CD4-positive, alpha-beta T cell (primary cell): ENCODE results near the gene PTPRN2. TPM values are rescaled to one million over a fixed set of nuclear protein-coding genes. Genes with fewer than 3 reads are reported as not detected.

Source experiments
- ATAC-seq: fragments of 200-7000 bp; cut with Tn5 transposase; one replicate; pipeline ENCODE4 v1.10.0; 2022; ENCODE audit warnings: mild to moderate bottlenecking; ENCODE audit not compliant: poor library complexity
- CTCF ChIA-PET: fragments of 350-600 bp; sonication (Branson Sonifier 250); formaldehyde crosslinking; loops from one replicate; lab custom pipeline; 2021; ENCODE audit warnings: antibody characterized with exemption, inconsistent platforms; lab: Charles Lee
- POLR2A ChIA-PET: fragments of 350-600 bp; sonication (Branson Sonifier 250); formaldehyde crosslinking; loops from one replicate; lab custom pipeline; 2021; ENCODE audit warnings: antibody characterized with exemption, inconsistent platforms; lab: Charles Lee
- DNase-seq, 14 experiments: peaks; one replicate each; pipeline ENCODE4 v3.0.0-alpha.2; 2013 to 2020; ENCODE audit warnings: mixed read lengths in 2 of 14
- H3K27ac ChIP-seq, 2 donors: one replicate each; pipeline versions ENCODE4 v1.5.1 to v1.7.0; 2013; ENCODE audit warnings: low read length in 2 of 2, low read depth in 1 of 2, mild to moderate bottlenecking in 1 of 2
- H3K27me3 ChIP-seq, 2 experiments: 1 replicate in 1 of 2; 2 replicates in 1 of 2; pipeline versions ENCODE4 v1.6.1 to v1.7.0; 2013; ENCODE audit warnings: low read length in 2 of 2, control low read depth in 1 of 2, mild to moderate bottlenecking in 1 of 2, moderate library complexity in 1 of 2; ENCODE audit not compliant: insufficient read depth in 2 of 2, control insufficient read depth in 1 of 2
- H3K36me3 ChIP-seq: one replicate; pipeline ENCODE4 v1.6.1; 2013; ENCODE audit warnings: low read length, control low read depth; ENCODE audit not compliant: insufficient read depth
- H3K4me1 ChIP-seq: one replicate; pipeline ENCODE4 v1.6.1; 2013; ENCODE audit warnings: low read length, control low read depth; ENCODE audit not compliant: insufficient read depth
- H3K4me3 ChIP-seq: one replicate; pipeline ENCODE4 v1.5.1; 2013; ENCODE audit warnings: mild to moderate bottlenecking, low read length, moderate library complexity
- H3K9me3 ChIP-seq, 2 experiments: 1 replicate in 1 of 2; 2 replicates in 1 of 2; pipeline versions ENCODE4 v1.6.1 to v1.7.0; 2013; ENCODE audit warnings: low read length in 2 of 2, mild to moderate bottlenecking in 2 of 2, control low read depth in 1 of 2, moderate library complexity in 1 of 2; ENCODE audit not compliant: control insufficient read depth in 1 of 2, insufficient read depth in 1 of 2
- H3K27ac Mint-ChIP-seq: one replicate; pipeline ENCODE4 v1.8.0; 2020; ENCODE audit warnings: mixed read lengths
- H3K27me3 Mint-ChIP-seq: one replicate; pipeline ENCODE4 v1.8.0; 2021; ENCODE audit warnings: mixed read lengths
- H3K36me3 Mint-ChIP-seq: one replicate; pipeline ENCODE4 v1.8.0; 2021; ENCODE audit warnings: low read depth, mixed read lengths
- H3K4me1 Mint-ChIP-seq: one replicate; pipeline ENCODE4 v1.8.0; 2021; ENCODE audit warnings: low read depth, mixed read lengths
- H3K4me3 Mint-ChIP-seq: one replicate; pipeline ENCODE4 v1.8.0; 2020; ENCODE audit warnings: mild to moderate bottlenecking, mixed read lengths
- H3K9me3 Mint-ChIP-seq: one replicate; pipeline ENCODE4 v1.8.0; 2020; ENCODE audit warnings: mixed read lengths
- intact Hi-C, 2 experiments: fragments of 100-400 bp; cut with DNase I in 1 of 2; cut with micrococcal nuclease in 1 of 2; formaldehyde crosslinking; loops; one replicate each; pipeline versions ENCODE4 v1.15.1 to v1.9.0; 2023 to 2025; cut with DNase I, micrococcal nuclease
- total RNA-seq, 174 experiments: library from RNA in 2 of 174; stranded (reverse) in 2 of 174; gene quantifications; one replicate each; pipeline ENCODE4 v1.2.3 and lab custom pipeline; 2021 to 2026
- TF ChIP-seq, protein P1 (sequence below): fragments of 200-600 bp; IDR thresholded peaks from one replicate; pipeline ENCODE4 v1.8.0; 2022; ENCODE audit warnings: antibody characterized with exemption, mild to moderate bottlenecking

Gene PTPRN2
- total RNA-seq, 2 experiments from 2014 or later: 0.34 to 0.44 TPM

DNA sequence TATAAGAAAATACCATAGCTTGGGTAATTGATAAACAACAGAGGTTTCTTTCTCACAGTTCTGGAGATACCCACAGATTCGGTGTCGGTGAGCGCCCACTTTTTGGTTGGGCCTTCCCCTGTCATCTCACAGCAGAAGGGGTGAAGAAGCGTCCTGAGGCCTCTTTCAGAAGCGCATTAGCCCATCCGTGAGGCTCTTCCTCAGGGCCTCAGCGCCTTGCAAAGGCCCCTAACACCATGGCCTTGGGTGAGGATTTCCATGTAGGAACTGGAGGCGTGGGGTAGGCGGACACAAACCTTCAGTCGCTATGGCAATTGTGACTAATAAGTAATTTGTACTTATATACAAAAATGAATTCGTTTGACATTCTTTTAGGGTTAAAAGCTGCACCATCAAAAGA lies 316.0 kb downstream of the PTPRN2 start:
- intact Hi-C loops: no loop called here
- ChIA-PET POLR2A (no interaction called here), CTCF (no interaction called here)

DNA sequence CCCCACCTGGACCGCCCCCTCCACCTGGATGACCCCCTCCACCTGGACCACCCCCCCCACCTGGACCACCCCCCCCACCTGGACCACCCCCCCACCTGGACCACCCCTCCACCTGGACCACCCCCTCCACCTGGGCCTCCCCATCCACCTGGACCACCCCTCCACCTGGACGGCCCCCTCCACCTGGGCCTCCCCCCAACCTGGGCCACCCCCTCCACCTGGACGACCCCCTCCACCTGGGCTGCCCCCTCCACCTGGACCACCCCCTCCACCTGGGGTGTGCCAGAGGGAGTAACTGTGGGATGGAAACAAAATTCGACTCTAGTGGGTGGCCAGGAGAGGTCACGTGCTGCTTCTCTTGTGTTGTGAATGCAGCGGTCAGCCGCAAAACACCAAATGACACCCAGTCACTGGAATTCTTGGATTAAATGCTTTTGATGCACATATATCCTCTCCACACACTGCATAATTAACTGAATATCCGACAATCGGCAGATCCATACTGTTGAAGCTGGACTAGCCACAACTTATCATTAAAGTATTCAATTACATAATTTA lies 316.7 kb downstream of the PTPRN2 start:
- H3K9me3 Mint-ChIP-seq: no peaks in the 10 kb centered on the region
- H3K27me3 Mint-ChIP-seq: no peaks in the 10 kb centered on the region
- Histone ChIP-seq H3K4me1 (no peaks in the 10 kb centered on the region), H3K27me3 (no peaks in the 10 kb centered on the region), H3K36me3 (no peaks in the 10 kb centered on the region), H3K27ac (no peak overlapping the region), H3K9me3 (peaks cover 0 to 62% of the 10 kb centered on the region in 2 experiments), H3K4me3 (no peak overlapping the region)
- ChIA-PET CTCF (no interaction called here), POLR2A (no interaction called here)
- intact Hi-C loops: no loop called here
- TF ChIP-seq, protein P1, sequence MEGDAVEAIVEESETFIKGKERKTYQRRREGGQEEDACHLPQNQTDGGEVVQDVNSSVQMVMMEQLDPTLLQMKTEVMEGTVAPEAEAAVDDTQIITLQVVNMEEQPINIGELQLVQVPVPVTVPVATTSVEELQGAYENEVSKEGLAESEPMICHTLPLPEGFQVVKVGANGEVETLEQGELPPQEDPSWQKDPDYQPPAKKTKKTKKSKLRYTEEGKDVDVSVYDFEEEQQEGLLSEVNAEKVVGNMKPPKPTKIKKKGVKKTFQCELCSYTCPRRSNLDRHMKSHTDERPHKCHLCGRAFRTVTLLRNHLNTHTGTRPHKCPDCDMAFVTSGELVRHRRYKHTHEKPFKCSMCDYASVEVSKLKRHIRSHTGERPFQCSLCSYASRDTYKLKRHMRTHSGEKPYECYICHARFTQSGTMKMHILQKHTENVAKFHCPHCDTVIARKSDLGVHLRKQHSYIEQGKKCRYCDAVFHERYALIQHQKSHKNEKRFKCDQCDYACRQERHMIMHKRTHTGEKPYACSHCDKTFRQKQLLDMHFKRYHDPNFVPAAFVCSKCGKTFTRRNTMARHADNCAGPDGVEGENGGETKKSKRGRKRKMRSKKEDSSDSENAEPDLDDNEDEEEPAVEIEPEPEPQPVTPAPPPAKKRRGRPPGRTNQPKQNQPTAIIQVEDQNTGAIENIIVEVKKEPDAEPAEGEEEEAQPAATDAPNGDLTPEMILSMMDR: no peak
- DNase-seq: peak in 1 of 14 experiments; percentile 51
- no peak overlapping the region for H3K4me3 Mint-ChIP-seq
- ATAC-seq: no peak
- H3K36me3 Mint-ChIP-seq: no peaks in the 10 kb centered on the region
- no peak overlapping the region for H3K27ac Mint-ChIP-seq
- no peaks in the 10 kb centered on the region for H3K4me1 Mint-ChIP-seq

More for the DNA sequence above, 316.0 kb downstream of the PTPRN2 start:
- Histone ChIP-seq H3K4me1 (no peaks in the 10 kb centered on the region), H3K36me3 (no peaks in the 10 kb centered on the region), H3K27ac (no peak overlapping the region), H3K9me3 (peaks cover 0 to 58% of the 10 kb centered on the region in 2 experiments), H3K4me3 (no peak overlapping the region), H3K27me3 (no peaks in the 10 kb centered on the region)
- Mint-ChIP-seq H3K4me3 (no peak overlapping the region), H3K27me3 (no peaks in the 10 kb centered on the region), H3K27ac (no peak overlapping the region), H3K4me1 (no peaks in the 10 kb centered on the region), H3K9me3 (no peaks in the 10 kb centered on the region), H3K36me3 (no peaks in the 10 kb centered on the region)
- ATAC-seq (no peak), DNase-seq (no peak)
- TF ChIP-seq, protein P1: no peak

DNA sequence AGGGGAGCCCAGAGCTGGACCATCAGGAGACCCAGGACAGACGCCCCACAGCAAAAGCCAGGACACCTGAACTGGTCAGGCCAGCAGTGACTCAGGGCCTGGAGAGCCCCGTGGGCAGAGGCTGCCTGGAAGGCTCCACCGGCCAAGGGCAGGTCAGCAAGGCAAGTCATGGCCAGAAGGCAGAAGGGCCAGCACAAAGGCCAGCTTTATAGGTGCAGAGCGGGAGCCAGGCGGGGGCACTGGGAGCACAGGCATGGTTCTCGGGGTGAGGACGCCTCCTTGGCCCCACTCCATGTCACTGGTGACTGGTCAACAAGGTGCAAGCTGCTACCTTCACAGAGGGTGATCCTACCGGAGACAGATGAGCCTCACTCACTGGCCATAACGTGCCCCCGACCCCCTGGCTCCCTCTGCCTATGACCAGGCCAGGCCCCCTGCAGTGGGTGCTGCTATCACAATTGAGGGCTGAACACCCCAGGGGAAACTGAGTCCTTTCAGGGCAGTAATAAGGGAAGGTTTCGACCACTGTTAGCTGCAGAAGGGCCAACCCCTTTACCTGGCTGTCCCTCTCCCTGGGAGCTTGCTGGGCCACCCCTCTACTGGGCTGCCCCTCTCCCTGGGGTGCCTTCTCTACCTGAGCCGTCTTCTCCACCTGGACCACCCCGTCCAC lies 317.4 kb downstream of the PTPRN2 start:
- intact Hi-C loops: no loop called here
- Histone ChIP-seq H3K27ac (no peak overlapping the region), H3K9me3 (peaks cover 0 to 63% of the 10 kb centered on the region in 2 experiments), H3K4me3 (no peak overlapping the region), H3K4me1 (no peaks in the 10 kb centered on the region), H3K27me3 (no peaks in the 10 kb centered on the region), H3K36me3 (no peaks in the 10 kb centered on the region)
- DNase-seq: no peak
- H3K4me1 Mint-ChIP-seq: no peaks in the 10 kb centered on the region
- no peak for ATAC-seq
- H3K27me3 Mint-ChIP-seq: no peaks in the 10 kb centered on the region
- H3K36me3 Mint-ChIP-seq: no peaks in the 10 kb centered on the region
- CTCF ChIA-PET: no interaction called here
- no peaks in the 10 kb centered on the region for H3K9me3 Mint-ChIP-seq
- POLR2A ChIA-PET: no interaction called here
- H3K27ac Mint-ChIP-seq: no peak overlapping the region
- TF ChIP-seq, protein P1: no peak
- no peak overlapping the region for H3K4me3 Mint-ChIP-seq
